ENCODE results near the gene KRTAP12-2. TPM values are rescaled to one million over a fixed set of nuclear protein-coding genes. Genes with fewer than 3 reads are reported as not detected.

The KRTAP12-2 gene
- total and polyA plus RNA-seq, 9 donors: not detected

DNA sequence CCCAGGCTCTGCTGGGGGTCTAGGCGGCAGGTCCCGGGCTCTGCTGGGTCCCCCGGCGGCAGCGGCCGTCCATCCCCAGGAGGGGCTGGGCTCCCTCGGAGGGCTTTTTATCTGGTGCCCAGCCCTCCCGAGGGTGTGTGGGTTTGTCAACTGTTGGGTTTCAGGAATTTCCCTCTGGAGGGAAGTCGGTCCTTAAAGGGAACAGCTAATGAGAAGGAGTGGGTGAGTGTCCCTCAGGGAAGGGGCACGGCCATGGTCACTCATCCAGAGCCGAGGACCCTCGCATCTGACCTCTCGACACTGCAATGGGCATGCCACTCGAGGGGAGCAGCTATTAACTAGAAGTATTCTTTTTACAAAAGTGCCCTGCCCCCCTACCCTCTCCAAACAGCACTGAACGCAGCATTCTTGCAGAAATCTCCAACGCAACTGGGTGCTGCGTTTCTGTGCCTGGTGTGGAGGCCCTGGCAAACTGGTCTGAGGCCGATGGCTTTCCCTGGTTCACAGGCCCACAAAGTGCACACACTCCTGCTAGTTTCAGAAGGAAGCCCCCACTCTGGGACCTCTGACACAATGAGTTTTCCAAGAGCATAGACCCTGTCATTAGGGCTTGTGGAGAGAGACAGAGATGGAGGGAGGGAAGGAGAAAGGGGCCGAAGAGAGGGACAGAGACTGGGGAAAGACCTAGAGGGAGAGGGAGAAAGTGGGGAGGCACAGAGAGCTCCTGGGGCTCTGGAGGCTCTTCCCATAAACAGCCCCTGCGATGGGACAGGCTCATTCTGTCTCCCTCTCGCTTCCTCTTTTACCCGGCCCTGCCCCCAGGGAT is 45.7 kb upstream of the KRTAP12-2 start:
- no peaks in the 10 kb centered on the region for H3K36me3 ChIP-seq
- H3K4me1 ChIP-seq (ENCODE audit: insufficient read depth): no peaks in the 10 kb centered on the region
- no peaks in the 10 kb centered on the region for H3K9me3 ChIP-seq
- 15 to 25% (median 19%) methylated on average over 22 of the region's 22 CpGs for WGBS, 3 donors
- no peak overlapping the region for H3K4me3 ChIP-seq
- intact Hi-C loops (cut with DNase I): no loop called here
- no peaks in the 10 kb centered on the region for H3K27me3 ChIP-seq
- H3K27ac ChIP-seq: no peak overlapping the region
- TF ChIP-seq POLR2A (IDR thresholded peaks at IDR 0.05) (no peak), EP300 (IDR thresholded peaks at IDR 0.05) (no peak)
- TF ChIP-seq, protein P1, sequence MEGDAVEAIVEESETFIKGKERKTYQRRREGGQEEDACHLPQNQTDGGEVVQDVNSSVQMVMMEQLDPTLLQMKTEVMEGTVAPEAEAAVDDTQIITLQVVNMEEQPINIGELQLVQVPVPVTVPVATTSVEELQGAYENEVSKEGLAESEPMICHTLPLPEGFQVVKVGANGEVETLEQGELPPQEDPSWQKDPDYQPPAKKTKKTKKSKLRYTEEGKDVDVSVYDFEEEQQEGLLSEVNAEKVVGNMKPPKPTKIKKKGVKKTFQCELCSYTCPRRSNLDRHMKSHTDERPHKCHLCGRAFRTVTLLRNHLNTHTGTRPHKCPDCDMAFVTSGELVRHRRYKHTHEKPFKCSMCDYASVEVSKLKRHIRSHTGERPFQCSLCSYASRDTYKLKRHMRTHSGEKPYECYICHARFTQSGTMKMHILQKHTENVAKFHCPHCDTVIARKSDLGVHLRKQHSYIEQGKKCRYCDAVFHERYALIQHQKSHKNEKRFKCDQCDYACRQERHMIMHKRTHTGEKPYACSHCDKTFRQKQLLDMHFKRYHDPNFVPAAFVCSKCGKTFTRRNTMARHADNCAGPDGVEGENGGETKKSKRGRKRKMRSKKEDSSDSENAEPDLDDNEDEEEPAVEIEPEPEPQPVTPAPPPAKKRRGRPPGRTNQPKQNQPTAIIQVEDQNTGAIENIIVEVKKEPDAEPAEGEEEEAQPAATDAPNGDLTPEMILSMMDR (IDR thresholded peaks at IDR 0.05): no peak
- DNase-seq: peak in 2 of 5 donors; percentile 2 to 4

DNA sequence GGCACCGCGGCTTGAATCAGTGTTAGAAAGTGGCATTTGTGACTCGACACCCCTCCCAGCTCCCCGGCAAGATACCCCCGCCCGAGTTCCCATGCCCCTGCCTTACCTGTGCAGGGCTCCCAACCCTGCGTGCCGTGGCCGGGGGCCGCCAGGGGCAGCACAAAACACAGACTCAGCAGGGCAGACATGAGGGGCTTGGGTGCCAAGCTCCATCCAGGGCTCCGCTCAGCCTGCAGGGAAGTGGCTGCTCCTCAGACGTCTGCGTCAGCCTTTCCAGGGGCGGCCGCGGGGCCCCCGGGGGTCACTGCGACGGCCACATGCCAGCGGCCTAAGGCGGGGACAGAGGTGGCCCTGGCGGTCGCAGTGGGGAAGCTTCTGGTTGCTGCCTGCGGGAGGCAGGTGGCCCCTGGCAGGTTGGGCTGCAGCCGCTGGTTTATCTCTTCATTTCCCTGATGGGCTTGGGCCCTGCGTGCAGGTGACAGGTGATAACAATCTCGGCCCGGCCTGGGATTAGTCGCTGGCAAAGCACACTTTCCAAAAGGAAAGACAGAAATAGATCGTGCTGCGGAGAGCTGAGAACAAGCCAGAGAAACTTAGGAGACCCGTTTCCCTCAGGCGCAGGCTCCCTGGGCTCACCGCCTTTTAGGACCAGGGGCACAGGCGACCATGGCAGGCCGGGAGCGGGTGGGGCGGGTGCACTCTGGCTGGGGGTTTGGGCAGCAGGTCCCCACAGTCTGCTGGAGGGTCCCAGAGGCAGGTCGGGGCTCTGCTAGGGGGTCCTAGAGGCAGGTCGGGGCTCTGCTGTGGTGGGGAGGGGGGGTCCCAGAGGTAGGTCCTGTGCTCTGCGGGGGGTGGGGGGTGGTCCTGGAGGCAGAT is 44.8 kb upstream of the KRTAP12-2 start, which contains the start of gene TSPEAR:
TSS of gene TSPEAR (minus strand) at position 246 of the 876 bp plus-strand sequence. CDS start at position 188, 58 bp downstream.
- TF ChIP-seq EP300 (IDR thresholded peaks at IDR 0.05) (no peak), POLR2A (IDR thresholded peaks at IDR 0.05) (no peak)
- TF ChIP-seq, protein P1 (IDR thresholded peaks at IDR 0.05): no peak
- H3K9me3 ChIP-seq: peaks cover 0 to under 1% of the 10 kb centered on the region in 2 donors
- peak in 2 of 5 donors; percentile 6 to 27 for DNase-seq
- no peak within 1 kb of the TSS for H3K4me3 ChIP-seq
- no peaks in the 10 kb centered on the region for H3K4me1 ChIP-seq (ENCODE audit: insufficient read depth)
- H3K36me3 ChIP-seq: no peaks in the 10 kb centered on the region
- 1 to 3% (median 2%) methylated on average over 36 to 41 of the region's 41 CpGs for WGBS, 3 donors
- intact Hi-C loops (cut with DNase I): no loop called here
- H3K27ac ChIP-seq: no peak within 1 kb of the TSS
- no peaks in the 10 kb centered on the region for H3K27me3 ChIP-seq

DNA sequence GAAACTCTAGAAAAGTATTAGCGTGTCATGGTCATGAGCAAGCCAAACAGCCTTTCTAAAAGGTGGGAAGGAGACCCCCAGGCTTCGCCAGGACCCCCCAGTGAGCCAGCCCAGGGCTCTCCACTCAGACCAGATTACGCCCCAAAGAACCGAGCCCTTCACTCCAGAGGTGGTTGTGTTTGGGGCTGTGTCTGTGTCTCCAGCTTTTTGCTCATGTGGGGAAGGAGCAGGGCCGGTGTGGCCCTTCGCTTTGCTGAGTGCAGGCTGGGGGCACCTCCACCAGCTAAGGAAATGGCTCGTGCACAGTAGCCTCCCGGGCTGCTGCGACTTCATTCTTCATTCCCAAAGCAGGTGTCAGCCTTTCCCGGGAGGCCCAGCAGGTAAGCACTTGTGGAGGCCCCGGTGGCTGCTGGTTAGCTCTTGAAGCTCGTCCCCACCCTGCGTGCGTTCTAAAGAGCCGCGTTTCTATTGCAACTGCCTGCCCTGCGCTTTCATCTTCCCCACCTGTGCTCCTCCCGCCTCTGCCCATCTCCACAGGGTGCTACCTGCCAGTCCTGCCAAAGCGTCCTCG is 44.1 kb upstream of the KRTAP12-2 start:
- TF ChIP-seq POLR2A (IDR thresholded peaks at IDR 0.05) (no peak), EP300 (IDR thresholded peaks at IDR 0.05) (no peak)
- TF ChIP-seq, protein P1 (IDR thresholded peaks at IDR 0.05): no peak
- H3K27ac ChIP-seq: no peak overlapping the region
- peak in 2 of 5 donors; percentile 1 to 2 for DNase-seq
- peaks cover 0 to 5% of the 10 kb centered on the region in 2 donors for H3K9me3 ChIP-seq
- no peaks in the 10 kb centered on the region for H3K27me3 ChIP-seq
- no peaks in the 10 kb centered on the region for H3K36me3 ChIP-seq
- H3K4me3 ChIP-seq: no peak overlapping the region
- 1 to 8% (median 3%) methylated on average over 20 of the region's 20 CpGs for WGBS, 3 donors
- intact Hi-C loops (cut with DNase I): no loop called here
- H3K4me1 ChIP-seq (ENCODE audit: insufficient read depth): no peaks in the 10 kb centered on the region

DNA sequence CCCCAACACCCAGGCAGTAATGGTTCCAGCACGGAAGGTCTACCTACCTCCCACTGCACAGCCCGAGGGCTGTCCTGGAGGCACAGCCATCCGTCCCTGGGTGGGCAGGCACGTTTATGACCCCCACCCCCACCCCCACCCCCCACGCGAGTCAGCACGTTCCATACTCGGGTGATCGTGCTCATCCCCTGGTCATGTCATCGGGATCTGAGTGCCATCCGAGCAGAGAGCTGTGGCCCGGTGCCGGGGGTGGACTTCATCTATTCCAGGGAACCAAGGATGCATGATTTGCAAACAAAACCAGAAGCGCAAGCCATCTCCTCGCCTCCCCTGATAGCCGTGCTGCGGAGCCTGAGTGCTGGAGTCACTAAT is 43.6 kb upstream of the KRTAP12-2 start:
- Histone ChIP-seq H3K27me3 (no peaks in the 10 kb centered on the region), H3K36me3 (no peaks in the 10 kb centered on the region), H3K4me1 (ENCODE audit: insufficient read depth) (no peaks in the 10 kb centered on the region), H3K9me3 (peaks cover 0 to 5% of the 10 kb centered on the region in 2 donors), H3K27ac (no peak overlapping the region), H3K4me3 (no peak overlapping the region)
- TF ChIP-seq EP300 (IDR thresholded peaks at IDR 0.05): no peak
- TF ChIP-seq POLR2A (IDR thresholded peaks at IDR 0.05): no peak
- TF ChIP-seq, protein P1 (IDR thresholded peaks at IDR 0.05): no peak
- DNase-seq: peak in 2 of 5 donors; percentile 1 to 13
- WGBS, 3 donors: 2 to 3% (median 2%) methylated on average over 10 to 17 of the region's 17 CpGs
- intact Hi-C loops (cut with DNase I): no loop called here
